ENCODE results near the gene SEMA5B. TPM values are rescaled to one million over a fixed set of nuclear protein-coding genes. Genes with fewer than 3 reads are reported as not detected.

SEMA5B gene
- total RNA-seq, 1 experiment from 2014 or later = 1.0 TPM

- intact Hi-C loops (cut with micrococcal nuclease; ENCODE audit: unreplicated experiment) = no loop called here
- no peak overlapping the region for H3K4me3 Mint-ChIP-seq (ENCODE audit: unreplicated experiment)
- no TSS peak for BruUV-seq (replicated peaks)
- no peaks in the 10 kb centered on the region for H3K36me3 ChIP-seq (ENCODE audit: control insufficient read depth, insufficient read depth, low read length)
- ChIA-PET POLR2A (no interaction called here), CTCF (no interaction called here)
- H3K4me1 ChIP-seq = peaks cover 18% of the 10 kb centered on the region
- H3K27me3 ChIP-seq (replicated peaks; ENCODE audit: control insufficient read depth, insufficient read depth, low read length) = no peaks in the 10 kb centered on the region
- DNase-seq = no peak
- H3K27me3 Mint-ChIP-seq (ENCODE audit: insufficient read depth, unreplicated experiment) = no peaks in the 10 kb centered on the region
- no peak overlapping the region for H3K27ac Mint-ChIP-seq (ENCODE audit: unreplicated experiment)
- H3K9me3 Mint-ChIP-seq (ENCODE audit: unreplicated experiment) = no peaks in the 10 kb centered on the region
- TF ChIP-seq CTCF (IDR thresholded peaks at IDR 0.05; ENCODE audit: insufficient read depth in 1 of 2, low read depth in 1 of 2, low read length in 1 of 2, severe bottlenecking in 1 of 2, unreplicated experiment in 1 of 2) = no peak
- no peaks in the 10 kb centered on the region for H3K36me3 Mint-ChIP-seq (ENCODE audit: insufficient read depth, unreplicated experiment)
- H3K4me3 ChIP-seq (ENCODE audit: low read depth, low read length) = no peak overlapping the region
- no peaks in the 10 kb centered on the region for H3K9me3 ChIP-seq
- H3K4me1 Mint-ChIP-seq (ENCODE audit: low read depth, unreplicated experiment) = peaks cover 6% of the 10 kb centered on the region
Measured at GRCh38 chr3:123054931-123055330, 27.4 kb upstream of the SEMA5B start.

GRCh38 chr3:123054109-123054778, 26.7 kb upstream of the SEMA5B start:
- intact Hi-C loops (cut with micrococcal nuclease; ENCODE audit: unreplicated experiment) = no loop called here
- Histone ChIP-seq H3K36me3 (ENCODE audit: control insufficient read depth, insufficient read depth, low read length) (no peaks in the 10 kb centered on the region), H3K27me3 (replicated peaks; ENCODE audit: control insufficient read depth, insufficient read depth, low read length) (no peaks in the 10 kb centered on the region), H3K9me3 (no peaks in the 10 kb centered on the region), H3K4me1 (peaks cover 18% of the 10 kb centered on the region), H3K4me3 (ENCODE audit: low read depth, low read length) (no peak overlapping the region)
- CTCF ChIA-PET = no interaction called here
- no peaks in the 10 kb centered on the region for H3K9me3 Mint-ChIP-seq (ENCODE audit: unreplicated experiment)
- no peak for DNase-seq
- peaks cover 6% of the 10 kb centered on the region for H3K4me1 Mint-ChIP-seq (ENCODE audit: low read depth, unreplicated experiment)
- no peak overlapping the region for H3K4me3 Mint-ChIP-seq (ENCODE audit: unreplicated experiment)
- no peaks in the 10 kb centered on the region for H3K27me3 Mint-ChIP-seq (ENCODE audit: insufficient read depth, unreplicated experiment)
- H3K27ac Mint-ChIP-seq (ENCODE audit: unreplicated experiment) = no peak overlapping the region
- no TSS peak for BruUV-seq (replicated peaks)
- no peak for TF ChIP-seq CTCF (IDR thresholded peaks at IDR 0.05; ENCODE audit: insufficient read depth in 1 of 2, low read depth in 1 of 2, low read length in 1 of 2, severe bottlenecking in 1 of 2, unreplicated experiment in 1 of 2)
- no peaks in the 10 kb centered on the region for H3K36me3 Mint-ChIP-seq (ENCODE audit: insufficient read depth, unreplicated experiment)
- POLR2A ChIA-PET = no interaction called here

GRCh38 chr3:123053107-123053506, 25.5 kb upstream of the SEMA5B start:
- Histone ChIP-seq H3K27me3 (replicated peaks; ENCODE audit: control insufficient read depth, insufficient read depth, low read length) (no peaks in the 10 kb centered on the region), H3K4me3 (ENCODE audit: low read depth, low read length) (no peak overlapping the region), H3K4me1 (peaks cover 18% of the 10 kb centered on the region), H3K9me3 (no peaks in the 10 kb centered on the region), H3K36me3 (ENCODE audit: control insufficient read depth, insufficient read depth, low read length) (no peaks in the 10 kb centered on the region)
- no peaks in the 10 kb centered on the region for H3K9me3 Mint-ChIP-seq (ENCODE audit: unreplicated experiment)
- H3K36me3 Mint-ChIP-seq (ENCODE audit: insufficient read depth, unreplicated experiment) = no peaks in the 10 kb centered on the region
- BruUV-seq (replicated peaks) = no TSS peak
- intact Hi-C loops (cut with micrococcal nuclease; ENCODE audit: unreplicated experiment) = no loop called here
- DNase-seq = peak in 1 of 2 experiments; percentile 28
- ChIA-PET POLR2A (no interaction called here), CTCF (no interaction called here)
- no peak overlapping the region for H3K4me3 Mint-ChIP-seq (ENCODE audit: unreplicated experiment)
- no peak overlapping the region for H3K27ac Mint-ChIP-seq (ENCODE audit: unreplicated experiment)
- H3K27me3 Mint-ChIP-seq (ENCODE audit: insufficient read depth, unreplicated experiment) = no peaks in the 10 kb centered on the region
- no peak for TF ChIP-seq CTCF (IDR thresholded peaks at IDR 0.05; ENCODE audit: insufficient read depth in 1 of 2, low read depth in 1 of 2, low read length in 1 of 2, severe bottlenecking in 1 of 2, unreplicated experiment in 1 of 2)
- H3K4me1 Mint-ChIP-seq (ENCODE audit: low read depth, unreplicated experiment) = peaks cover 6% of the 10 kb centered on the region

Data from Caco-2 (cell line).